Uterus (tissue), 2 donors: Measurements from ENCODE around the gene ADAMTSL4.

ENCODE experiments used
- POLR2A ChIP-seq, 2 donors: fragments of 450-650 bp; IDR thresholded peaks; one replicate each; pipeline ENCODE4 v1.6.1; 2016; ENCODE audit warnings: antibody characterized with exemption in 2 of 2, mild to moderate bottlenecking in 1 of 2, moderate library complexity in 1 of 2
- TF ChIP-seq, protein P1 (sequence below), 4 experiments: fragments of 200-600 bp in 2 of 4; fragments of 450-650 bp in 2 of 4; sonication (generic) in 2 of 4; IDR thresholded peaks; one replicate each; pipeline ENCODE4 v1.5.1; 2016 to 2019; ENCODE audit warnings: antibody characterized with exemption in 4 of 4, mild to moderate bottlenecking in 2 of 4, moderate library complexity in 1 of 4

DNA sequence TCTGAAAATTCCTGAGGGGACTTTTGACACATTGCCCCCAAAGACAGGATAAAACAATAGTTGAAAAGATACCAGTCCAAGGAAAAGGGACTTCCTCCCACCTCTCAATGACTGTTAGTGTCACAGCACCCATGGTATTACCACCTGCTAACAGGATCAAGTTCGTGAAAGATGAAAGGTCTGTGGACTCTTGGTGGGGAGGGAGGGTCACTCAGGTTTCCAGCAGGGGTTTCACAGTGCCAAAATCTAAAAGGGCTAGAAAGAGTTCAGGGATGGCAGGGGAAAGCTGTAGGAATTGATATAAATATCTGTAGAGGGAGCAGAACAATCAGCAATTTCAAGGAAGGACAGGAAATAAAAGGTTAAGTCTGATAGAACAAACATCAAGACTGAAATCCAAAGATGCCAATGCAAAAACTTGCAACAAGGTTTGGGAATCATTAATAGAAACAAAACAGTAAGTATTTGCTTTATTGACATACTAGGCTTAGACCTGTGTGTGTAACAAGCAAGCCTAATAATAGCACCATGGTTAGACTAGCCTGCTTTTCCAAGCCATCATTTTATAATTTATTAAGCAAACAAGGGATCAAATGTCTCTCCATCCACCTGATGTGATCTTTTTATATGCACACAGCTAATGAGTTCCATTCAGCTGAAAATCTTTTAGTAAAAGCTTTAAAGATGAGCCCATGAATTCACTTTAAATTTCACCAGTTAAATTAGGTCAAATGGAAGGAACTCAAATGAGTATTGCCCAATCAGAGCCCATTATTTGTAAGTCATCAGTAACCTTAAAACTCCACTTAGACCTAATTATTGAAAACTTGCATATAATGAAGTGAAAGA lies 26.5 kb downstream of the ADAMTSL4 start:
- TF ChIP-seq, protein P1, sequence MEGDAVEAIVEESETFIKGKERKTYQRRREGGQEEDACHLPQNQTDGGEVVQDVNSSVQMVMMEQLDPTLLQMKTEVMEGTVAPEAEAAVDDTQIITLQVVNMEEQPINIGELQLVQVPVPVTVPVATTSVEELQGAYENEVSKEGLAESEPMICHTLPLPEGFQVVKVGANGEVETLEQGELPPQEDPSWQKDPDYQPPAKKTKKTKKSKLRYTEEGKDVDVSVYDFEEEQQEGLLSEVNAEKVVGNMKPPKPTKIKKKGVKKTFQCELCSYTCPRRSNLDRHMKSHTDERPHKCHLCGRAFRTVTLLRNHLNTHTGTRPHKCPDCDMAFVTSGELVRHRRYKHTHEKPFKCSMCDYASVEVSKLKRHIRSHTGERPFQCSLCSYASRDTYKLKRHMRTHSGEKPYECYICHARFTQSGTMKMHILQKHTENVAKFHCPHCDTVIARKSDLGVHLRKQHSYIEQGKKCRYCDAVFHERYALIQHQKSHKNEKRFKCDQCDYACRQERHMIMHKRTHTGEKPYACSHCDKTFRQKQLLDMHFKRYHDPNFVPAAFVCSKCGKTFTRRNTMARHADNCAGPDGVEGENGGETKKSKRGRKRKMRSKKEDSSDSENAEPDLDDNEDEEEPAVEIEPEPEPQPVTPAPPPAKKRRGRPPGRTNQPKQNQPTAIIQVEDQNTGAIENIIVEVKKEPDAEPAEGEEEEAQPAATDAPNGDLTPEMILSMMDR (IDR thresholded peaks at IDR 0.05), result no peak
- no peak for TF ChIP-seq POLR2A (IDR thresholded peaks at IDR 0.05)
